HepG2 (cell line): ENCODE data around the gene HCN4. TPM values are rescaled to one million over a fixed set of nuclear protein-coding genes. Genes with fewer than 3 reads are reported as not detected.

ENCODE experiments used
- ATAC-seq: fragments of 200-7000 bp; cut with Tn5 transposase; 3 replicates; pipeline ENCODE4 v1.9.1; 2020; ENCODE audit warnings: mild to moderate bottlenecking, moderate library complexity
- BruUV-seq: library from RNA; stranded (reverse); fragments of 400-500 nt; replicated peaks from 2 replicates; lab custom pipeline; 2021; lab: Mats Ljungman, UMichigan
- CTCF ChIA-PET: fragments of 300-600 bp; formaldehyde crosslinking; extraction: SDS; loops from one replicate; lab custom pipeline; 2021; ENCODE audit warnings: low total read pairs, inconsistent platforms, low intra/inter-chr PET ratio; lab: Yijun Ruan, JAX
- POLR2A ChIA-PET: fragments of 350-600 bp; sonication (Branson Sonifier 250); formaldehyde crosslinking; loops from one replicate; lab custom pipeline; 2020; ENCODE audit warnings: antibody characterized with exemption, inconsistent platforms; lab: Yijun Ruan, JAX
- DNase-seq: peaks from one replicate; pipeline ENCODE4 v3.0.0-alpha.2; 2015; ENCODE audit warnings: low spot score
- FAIRE-seq: peaks from 3 replicates; lab custom pipeline; 2011; peaks lifted over from hg19 to GRCh38; lab: Jason Lieb, UNC
- H2AFZ ChIP-seq: one replicate; pipeline ENCODE4 v1.6.1; 2011; ENCODE audit warnings: low read length, inconsistent platforms
- H3K27ac ChIP-seq: fragments of 300-600 bp; 3 replicates; pipeline ENCODE4 v1.8.0; 2011; ENCODE audit warnings: mixed run types, mild to moderate bottlenecking, mixed read lengths, low read length, inconsistent platforms; ENCODE audit not compliant: insufficient read depth; ENCODE audit errors: extremely low read length
- H3K27me3 ChIP-seq, 2 experiments: fragments of 200-600 bp in 1 of 2; 2 replicates in 1 of 2; 3 replicates in 1 of 2; pipeline versions ENCODE4 v1.6.0 to v1.8.0; 2011; ENCODE audit warnings: low read length in 2 of 2, mild to moderate bottlenecking in 2 of 2, moderate library complexity in 2 of 2, inconsistent platforms in 1 of 2; ENCODE audit not compliant: insufficient read depth in 2 of 2, control insufficient read depth in 1 of 2
- H3K36me3 ChIP-seq, 2 experiments: fragments of 200-600 bp in 1 of 2; replicated peaks in 1 of 2; 2 replicates in 1 of 2; 3 replicates in 1 of 2; pipeline versions ENCODE4 v1.5.1 to v1.8.0; 2011; ENCODE audit warnings: low read length in 2 of 2, inconsistent platforms in 1 of 2; ENCODE audit not compliant: insufficient read depth in 2 of 2, control insufficient read depth in 1 of 2
- H3K4me1 ChIP-seq: 2 replicates; pipeline ENCODE4 v1.5.1; 2012; ENCODE audit warnings: low read length, inconsistent platforms; ENCODE audit not compliant: insufficient read depth
- H3K4me2 ChIP-seq: 2 replicates; pipeline ENCODE4 v1.6.0; 2011; ENCODE audit warnings: low read depth, low read length, inconsistent platforms
- H3K4me3 ChIP-seq, 3 experiments: fragments of 200-600 bp in 1 of 3; sonication (generic), shearing (Covaris generic) in 1 of 3; replicated peaks in 1 of 3; 2 replicates each; pipeline ENCODE4 v1.5.1; 2011 to 2016; ENCODE audit warnings: low read length in 3 of 3, inconsistent platforms in 2 of 3, low read depth in 2 of 3, mild to moderate bottlenecking in 2 of 3, control low read depth in 1 of 3, mixed read lengths in 1 of 3; ENCODE audit not compliant: insufficient read depth in 1 of 3
- H3K79me2 ChIP-seq: one replicate; pipeline ENCODE4 v1.6.1; 2011; ENCODE audit warnings: low read length, inconsistent platforms; ENCODE audit not compliant: insufficient read depth
- H3K9ac ChIP-seq: 2 replicates; pipeline ENCODE4 v1.6.0; 2011; ENCODE audit warnings: mild to moderate bottlenecking, low read depth, low read length, inconsistent platforms; ENCODE audit not compliant: insufficient read depth
- H3K9me3 ChIP-seq: 2 replicates; pipeline ENCODE4 v1.5.1; 2012; ENCODE audit warnings: mild to moderate bottlenecking, low read length
- H4K20me1 ChIP-seq: 2 replicates; pipeline ENCODE4 v1.6.0; 2011; ENCODE audit warnings: inconsistent platforms, mild to moderate bottlenecking, low read length, moderate library complexity; ENCODE audit not compliant: insufficient read depth
- CEBPB ChIP-seq: IDR thresholded peaks from 2 replicates; pipeline ENCODE4 v1.6.1; 2011; ENCODE audit warnings: low read depth, low read length, improper control_type of control experiment, borderline replicate concordance
- GABPA ChIP-seq, 2 experiments: IDR thresholded peaks; 2 replicates each; pipeline ENCODE4 v1.6.1; 2011 to 2016; ENCODE audit warnings: low read depth in 2 of 2, low read length in 1 of 2, missing biosample characterization in 1 of 2, missing genetic modification characterization in 1 of 2
- KLF16 ChIP-seq, 2 experiments: sonication (generic) in 1 of 2; formaldehyde crosslinking in 1 of 2; IDR thresholded peaks; 2 replicates each; pipeline versions ENCODE4 v1.6.1 to v1.8.0; 2016 to 2023; ENCODE audit warnings: missing genetic modification reagents in 2 of 2, missing compliant biosample characterization in 1 of 2
- MXI1 ChIP-seq: IDR thresholded peaks from 3 replicates; pipeline ENCODE4 v1.6.1; 2012; ENCODE audit warnings: low read depth, low read length, inconsistent platforms, borderline replicate concordance
- RFX1 ChIP-seq: fragments of 450-650 bp; IDR thresholded peaks from 2 replicates; pipeline ENCODE4 v1.6.1; 2017
- ZNF891 ChIP-seq: sonication (generic); formaldehyde crosslinking; IDR thresholded peaks from 2 replicates; pipeline ENCODE4 v1.5.0; 2020; ENCODE audit warnings: mild to moderate bottlenecking, missing genetic modification reagents
- WGBS: methylation state at CpG from one replicate; pipeline ENCODE4 v1.1.6; 2017; ENCODE audit warnings: low lambda C conversion rate; 5-methylcytosine and 5-hydroxymethylcytosine counted together
- in situ Hi-C: cut with HindIII; loops from 2 replicates; pipeline ENCODE4 v1.10.0; 2017; ENCODE audit warnings: low pct_unique_long_range_greater_than_20kb; ENCODE audit not compliant: extremely low pct_ligation_motif_present
- intact Hi-C: fragments of 100-400 bp; cut with micrococcal nuclease; formaldehyde crosslinking; loops from one replicate; pipeline ENCODE4 v1.10.0; 2022; ENCODE audit not compliant: unreplicated experiment
- polyA plus RNA-seq, 8 experiments: library from polyadenylated mRNA; depleted of rRNA in 3 of 8; stranded (reverse) in 7 of 8; unstranded in 1 of 8; fragments of >200 nt; fragmentation: Illumina TruSeq in 4 of 8; extraction: Trizol in 4 of 8; gene quantifications; 2 replicates each; pipeline versions ENCODE4 v1.2.1 to v1.2.3, GENCODE V29; 2011 to 2016; ENCODE audit warnings: low read depth in 4 of 8, missing spikeins in 1 of 8, mixed read lengths in 1 of 8; ENCODE audit not compliant: insufficient read depth in 1 of 8
- total RNA-seq, 5 experiments: library from RNA; depleted of rRNA; stranded (reverse); fragments of >200 nt; fragmentation: Illumina TruSeq; extraction: Trizol; gene quantifications; 2 replicates each; pipeline ENCODE4 v1.2.3, GENCODE V29; 2016; ENCODE audit warnings: low read depth in 1 of 5

HCN4 gene
- total and polyA plus RNA-seq, 2 of the 13 experiments (the other 11 are each of a cell fraction or from before 2014, with no cell fraction given), result not detected

DNA sequence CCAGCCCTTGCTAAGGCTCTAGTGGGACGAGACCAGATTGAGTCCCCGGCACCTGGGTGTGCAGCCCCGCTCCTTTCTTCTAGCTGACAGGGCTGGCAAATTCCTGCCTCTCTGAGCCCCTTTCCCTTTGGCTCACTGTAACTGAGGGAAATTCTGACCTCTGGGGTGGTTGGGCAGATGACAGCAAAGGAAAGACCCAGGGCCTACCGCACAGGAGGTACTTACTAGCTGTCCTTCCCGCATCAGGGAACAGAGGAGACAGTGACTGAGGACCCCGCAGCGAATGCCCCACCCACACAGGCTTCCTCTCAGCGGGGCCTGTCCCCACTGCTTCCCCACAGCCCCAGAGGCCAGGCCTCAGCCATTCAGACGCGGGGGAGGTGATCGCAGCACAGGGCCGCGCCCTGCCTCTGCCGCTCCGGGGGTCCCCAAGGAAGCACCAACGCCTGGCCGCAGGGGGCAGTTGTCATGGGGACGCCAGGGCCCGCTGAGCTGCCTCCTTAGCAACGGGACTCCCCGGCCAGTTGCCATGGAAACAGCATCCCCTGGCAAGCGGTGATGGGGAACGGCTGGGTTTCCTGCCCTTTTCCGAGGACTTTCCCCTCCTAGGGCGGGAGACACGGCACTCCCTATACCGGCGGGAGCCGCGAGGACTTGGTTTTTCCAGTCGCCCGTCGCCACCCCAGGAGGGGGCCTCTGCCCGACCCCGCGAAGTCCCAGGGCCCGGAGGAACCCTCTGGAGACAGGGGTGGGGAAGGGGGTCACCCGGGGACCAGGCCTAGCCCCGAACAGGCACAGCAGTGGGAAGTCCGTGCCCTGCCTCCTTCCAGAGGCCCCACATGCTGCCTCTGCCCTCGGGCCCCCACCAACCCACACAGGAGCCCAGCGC, 50.1 kb downstream of the HCN4 start:
- in situ Hi-C loops (no loop called here), intact Hi-C loops (no loop called here)
- DNase-seq (no peak), FAIRE-seq (no peak), ATAC-seq (no peak)
- H3K4me1 ChIP-seq, result no peaks in the 10 kb centered on the region
- H3K9me3 ChIP-seq, result no peaks in the 10 kb centered on the region
- CTCF ChIA-PET, result no interaction called here
- no peak overlapping the region for H3K4me3 ChIP-seq
- no peak overlapping the region for H3K27ac ChIP-seq
- H3K27me3 ChIP-seq, result peaks cover 7 to 46% of the 10 kb centered on the region in 2 experiments; a peak in 4 of 5 replicates
- no peaks in the 10 kb centered on the region for H4K20me1 ChIP-seq
- no peaks in the 10 kb centered on the region for H3K79me2 ChIP-seq
- H3K36me3 ChIP-seq, result no peaks in the 10 kb centered on the region
- no peak overlapping the region for H3K9ac ChIP-seq
- BruUV-seq, result no TSS peak
- TF ChIP-seq GABPA (IDR thresholded peaks at IDR 0.05; ENCODE audit: low read depth, low read length) (no peak), GABPA (CRISPR knock-in tag; IDR thresholded peaks at IDR 0.05; ENCODE audit: low read depth) (no peak), ZNF891 (CRISPR knock-in tag) (no peak), MXI1 (no peak), RFX1 (peak; percentile 55)
- WGBS, result 31% methylated on average over 6 of the region's 42 CpGs
- POLR2A ChIA-PET, result no interaction called here
- H3K4me2 ChIP-seq, result no peak overlapping the region
- H2AFZ ChIP-seq, result no peak overlapping the region

DNA sequence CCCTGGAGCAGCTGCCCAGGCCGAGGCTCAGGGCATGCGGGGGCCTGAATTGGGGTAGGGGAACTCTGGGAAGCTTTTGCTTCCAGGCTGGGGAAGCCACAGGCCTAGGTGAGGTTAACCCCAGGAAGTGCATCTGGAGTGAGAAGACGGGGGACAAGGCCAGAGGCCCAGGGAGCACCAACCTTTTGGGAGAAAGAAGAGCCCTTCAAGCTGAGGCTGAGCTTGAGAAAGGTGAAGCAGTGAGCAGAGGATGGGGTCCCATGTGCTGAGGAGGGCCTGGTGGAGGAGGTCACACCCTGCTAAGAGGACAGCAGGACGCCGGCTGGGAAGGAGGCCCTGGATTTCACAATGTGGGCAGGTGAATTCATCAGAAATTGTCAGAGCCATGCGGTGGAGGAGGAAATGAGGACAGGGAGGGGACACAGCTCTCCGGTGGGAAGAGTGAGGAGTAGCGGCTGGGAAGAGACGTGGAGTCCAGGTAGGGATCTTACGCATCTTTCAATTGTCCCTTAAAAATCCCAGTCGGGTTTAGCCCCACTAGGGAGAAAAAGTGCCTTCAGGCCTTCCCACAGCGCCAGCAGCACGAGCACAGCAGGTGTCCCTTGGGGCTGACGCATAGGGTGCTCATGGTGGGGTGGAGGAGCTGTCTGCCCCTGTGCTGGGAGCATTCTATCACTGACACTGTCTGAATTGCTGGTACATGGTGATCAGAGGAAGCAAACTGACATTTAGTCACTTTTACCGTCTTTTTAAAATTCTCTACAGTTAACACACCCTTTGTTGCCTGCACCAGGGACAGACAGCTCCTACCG, 50.9 kb downstream of the HCN4 start:
- Histone ChIP-seq H3K27me3 (peaks cover 5 to 46% of the 10 kb centered on the region in 2 experiments; a peak in 4 of 5 replicates), H4K20me1 (no peaks in the 10 kb centered on the region), H3K27ac (no peak overlapping the region), H3K4me1 (no peaks in the 10 kb centered on the region), H3K36me3 (no peaks in the 10 kb centered on the region), H3K4me2 (no peak overlapping the region), H2AFZ (no peak overlapping the region), H3K4me3 (no peak overlapping the region), H3K9me3 (no peaks in the 10 kb centered on the region), H3K9ac (no peak overlapping the region), H3K79me2 (no peaks in the 10 kb centered on the region)
- no peak for DNase-seq
- no peak for TF ChIP-seq KLF16 (CRISPR knock-in tag; IDR thresholded peaks at IDR 0.05)
- 0 out of 2 replicates have a peak, but pooled peaks have one; percentile 9 for TF ChIP-seq CEBPB
- FAIRE-seq, result no peak
- CTCF ChIA-PET, result no interaction called here
- ATAC-seq, result peak; percentile 34; the same call in 2 of the 3 replicates
- BruUV-seq, result no TSS peak
- intact Hi-C loops, result no loop called here
- WGBS, result 29% methylated on average over 13 of the region's 16 CpGs
- POLR2A ChIA-PET, result no interaction called here
- in situ Hi-C loops, result no loop called here
